ENCODE data around the gene EPAS1. TPM values are rescaled to one million over a fixed set of nuclear protein-coding genes. Genes with fewer than 3 reads are reported as not detected.

The EPAS1 gene
- total and polyA plus RNA-seq, 3 donors from 2014 or later = 93.9 to 158 (median 142) TPM

- intact Hi-C loops (cut with DNase I; ENCODE audit: low total_unique reads) = no loop called here
- Histone ChIP-seq H3K27ac (no peak overlapping the region), H3K9me3 (no peaks in the 10 kb centered on the region), H3K4me3 (no peak overlapping the region), H3K36me3 (ENCODE audit: low read depth, missing control alignments) (no peaks in the 10 kb centered on the region), H3K4me1 (no peaks in the 10 kb centered on the region), H3K27me3 (no peaks in the 10 kb centered on the region)
- peak; percentile 4 for DNase-seq
- whole genome bisulfite sequencing, 2 donors = 95 to 96% methylated on average over 4 to 8 of the region's 8 CpGs
- TF ChIP-seq, protein P1, sequence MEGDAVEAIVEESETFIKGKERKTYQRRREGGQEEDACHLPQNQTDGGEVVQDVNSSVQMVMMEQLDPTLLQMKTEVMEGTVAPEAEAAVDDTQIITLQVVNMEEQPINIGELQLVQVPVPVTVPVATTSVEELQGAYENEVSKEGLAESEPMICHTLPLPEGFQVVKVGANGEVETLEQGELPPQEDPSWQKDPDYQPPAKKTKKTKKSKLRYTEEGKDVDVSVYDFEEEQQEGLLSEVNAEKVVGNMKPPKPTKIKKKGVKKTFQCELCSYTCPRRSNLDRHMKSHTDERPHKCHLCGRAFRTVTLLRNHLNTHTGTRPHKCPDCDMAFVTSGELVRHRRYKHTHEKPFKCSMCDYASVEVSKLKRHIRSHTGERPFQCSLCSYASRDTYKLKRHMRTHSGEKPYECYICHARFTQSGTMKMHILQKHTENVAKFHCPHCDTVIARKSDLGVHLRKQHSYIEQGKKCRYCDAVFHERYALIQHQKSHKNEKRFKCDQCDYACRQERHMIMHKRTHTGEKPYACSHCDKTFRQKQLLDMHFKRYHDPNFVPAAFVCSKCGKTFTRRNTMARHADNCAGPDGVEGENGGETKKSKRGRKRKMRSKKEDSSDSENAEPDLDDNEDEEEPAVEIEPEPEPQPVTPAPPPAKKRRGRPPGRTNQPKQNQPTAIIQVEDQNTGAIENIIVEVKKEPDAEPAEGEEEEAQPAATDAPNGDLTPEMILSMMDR (IDR thresholded peaks at IDR 0.05) = no peak
- TF ChIP-seq POLR2A (IDR thresholded peaks at IDR 0.05) = no peak
Measured at GRCh38 chr2:46381871-46382270, 84.7 kb downstream of the EPAS1 start.

DNA sequence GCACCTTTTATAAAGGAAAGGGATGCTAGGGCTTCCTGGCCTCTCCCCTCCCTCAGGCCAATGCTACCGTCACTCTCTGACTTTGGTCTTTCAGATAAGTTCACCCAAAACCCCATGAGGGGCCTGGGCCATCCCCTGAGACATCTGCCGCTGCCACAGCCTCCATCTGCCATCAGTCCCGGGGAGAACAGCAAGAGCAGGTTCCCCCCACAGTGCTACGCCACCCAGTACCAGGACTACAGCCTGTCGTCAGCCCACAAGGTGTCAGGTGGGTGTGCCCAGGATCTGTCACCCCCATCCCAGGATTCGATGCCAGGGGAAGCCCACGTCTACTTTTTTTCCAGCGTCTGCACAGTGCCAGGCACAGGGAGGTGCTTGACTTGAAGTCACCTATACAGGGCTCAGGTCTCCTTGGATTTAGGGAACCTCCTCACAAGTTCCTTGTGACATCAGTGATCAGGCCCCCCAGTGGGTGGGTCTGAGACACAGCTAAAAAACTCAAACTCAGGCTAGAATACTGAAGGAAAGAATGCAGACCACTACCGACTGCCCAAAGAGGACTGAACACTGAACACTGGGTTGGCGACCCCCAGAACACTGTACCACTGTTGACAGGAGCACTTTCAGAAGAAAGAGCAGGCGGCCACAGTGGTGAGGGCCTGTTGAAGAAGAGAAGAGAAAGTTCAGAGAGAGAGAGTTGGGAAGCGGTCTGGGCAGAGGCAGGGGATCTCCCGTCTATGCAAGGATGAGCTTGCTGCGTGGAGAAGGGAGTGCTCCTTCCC, 85.3 kb downstream of the EPAS1 start:
- H3K27ac ChIP-seq = no peak overlapping the region
- peak; percentile 10 for DNase-seq
- no peaks in the 10 kb centered on the region for H3K4me1 ChIP-seq
- no peak overlapping the region for H3K4me3 ChIP-seq
- WGBS, 2 donors = 93 to 95% methylated on average over 11 to 13 of the region's 14 CpGs
- H3K27me3 ChIP-seq = no peaks in the 10 kb centered on the region
- no peaks in the 10 kb centered on the region for H3K9me3 ChIP-seq
- TF ChIP-seq POLR2A (IDR thresholded peaks at IDR 0.05) = no peak
- TF ChIP-seq, protein P1 (IDR thresholded peaks at IDR 0.05) = no peak
- H3K36me3 ChIP-seq (ENCODE audit: low read depth, missing control alignments) = no peaks in the 10 kb centered on the region
- intact Hi-C loops (cut with DNase I; ENCODE audit: low total_unique reads) = no loop called here

DNA sequence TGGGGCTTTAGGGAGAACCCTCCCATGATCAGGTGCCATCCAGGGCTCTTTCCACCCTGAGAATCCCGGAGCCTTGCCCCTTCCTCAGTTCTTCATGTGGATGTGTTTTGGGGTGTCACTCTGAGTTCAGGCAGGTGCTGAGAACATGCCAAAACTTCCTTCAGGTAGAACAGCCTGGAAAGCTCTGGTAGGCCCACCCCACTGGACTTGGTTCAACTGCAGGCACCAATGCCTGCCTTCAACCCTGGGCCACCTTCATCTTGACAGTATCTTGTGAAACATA, 85.8 kb downstream of the EPAS1 start:
- Histone ChIP-seq H3K4me3 (no peak overlapping the region), H3K27ac (no peak overlapping the region), H3K27me3 (no peaks in the 10 kb centered on the region), H3K9me3 (no peaks in the 10 kb centered on the region), H3K36me3 (ENCODE audit: low read depth, missing control alignments) (no peaks in the 10 kb centered on the region), H3K4me1 (no peaks in the 10 kb centered on the region)
- no peak for TF ChIP-seq POLR2A (IDR thresholded peaks at IDR 0.05)
- TF ChIP-seq, protein P1 (IDR thresholded peaks at IDR 0.05) = no peak
- WGBS, 2 donors = 100% methylated on average over 1 of the region's 1 CpG
- intact Hi-C loops (cut with DNase I; ENCODE audit: low total_unique reads) = no loop called here
- peak; percentile 12 for DNase-seq

- Histone ChIP-seq H3K4me1 (no peaks in the 10 kb centered on the region), H3K4me3 (no peak overlapping the region), H3K9me3 (no peaks in the 10 kb centered on the region), H3K27ac (no peak overlapping the region), H3K27me3 (no peaks in the 10 kb centered on the region), H3K36me3 (ENCODE audit: low read depth, missing control alignments) (no peaks in the 10 kb centered on the region)
- intact Hi-C loops (cut with DNase I; ENCODE audit: low total_unique reads) = no loop called here
- DNase-seq = peak; percentile 11
- WGBS, 2 donors = 88 to 92% methylated on average over 9 of the region's 9 CpGs
- no peak for TF ChIP-seq POLR2A (IDR thresholded peaks at IDR 0.05)
- TF ChIP-seq, protein P1 (IDR thresholded peaks at IDR 0.05) = no peak
Measured at GRCh38 chr2:46383784-46384456, 86.7 kb downstream of the EPAS1 start.

All from testis (tissue), 3 donors.